PC-9 (cell line): ENCODE results near the gene TIAM2. TPM values are rescaled to one million over a fixed set of nuclear protein-coding genes. Genes with fewer than 3 reads are reported as not detected.

ENCODE experiments used
- BruUV-seq: library from RNA; stranded (reverse); fragments of 400-500 nt; replicated peaks from 2 replicates; lab custom pipeline; 2021; lab: Mats Ljungman, UMichigan
- CTCF ChIA-PET: fragments of 300-600 bp; sonication (Branson Sonifier 250); formaldehyde crosslinking; loops from one replicate; lab custom pipeline; 2022; ENCODE audit warnings: antibody characterized with exemption; lab: Charles Lee
- POLR2A ChIA-PET: fragments of 300-600 bp; sonication (Branson Sonifier 250); formaldehyde crosslinking; loops from one replicate; lab custom pipeline; 2022; ENCODE audit warnings: antibody characterized with exemption; ENCODE audit not compliant: unreplicated experiment; lab: Charles Lee
- DNase-seq, 2 experiments: peaks; one replicate each; pipeline versions ENCODE4 v3.0.0 to v3.0.0-alpha.2; 2015 to 2022; ENCODE audit warnings: mixed read lengths in 1 of 2
- H2AFZ ChIP-seq: fragments of 200-600 bp; sonication (generic); 2 replicates; pipeline ENCODE4 v1.8.1; 2017; ENCODE audit warnings: antibody characterized with exemption
- H3F3A ChIP-seq: fragments of 200-600 bp; sonication (generic); 2 replicates; pipeline ENCODE4 v1.8.1; 2017; ENCODE audit warnings: antibody characterized with exemption, mild to moderate bottlenecking, low read depth; ENCODE audit not compliant: insufficient read depth
- H3K27ac ChIP-seq: fragments of 200-600 bp; sonication (generic); 2 replicates; pipeline ENCODE4 v1.6.1; 2016; ENCODE audit warnings: mixed run types
- H3K27me3 ChIP-seq: fragments of 200-600 bp; sonication (generic); 2 replicates; pipeline ENCODE4 v1.6.1; 2016; ENCODE audit warnings: low read depth, mixed run types; ENCODE audit not compliant: insufficient read depth
- H3K36me3 ChIP-seq: fragments of 200-600 bp; sonication (generic); 2 replicates; pipeline ENCODE4 v1.6.1; 2016; ENCODE audit warnings: low read depth, mixed run types
- H3K4me1 ChIP-seq: fragments of 200-600 bp; sonication (generic); replicated peaks from 2 replicates; pipeline ENCODE4 v1.6.1; 2016; ENCODE audit warnings: mixed run types; ENCODE audit not compliant: insufficient read depth
- H3K4me2 ChIP-seq: fragments of 200-600 bp; sonication (generic); 2 replicates; pipeline ENCODE4 v1.6.1; 2017; ENCODE audit warnings: mixed run types
- H3K4me3 ChIP-seq: fragments of 200-600 bp; sonication (generic); 2 replicates; pipeline ENCODE4 v1.6.1; 2016; ENCODE audit warnings: mixed run types
- H3K79me2 ChIP-seq: fragments of 200-600 bp; sonication (generic); 2 replicates; pipeline ENCODE4 v1.6.1; 2017; ENCODE audit warnings: low read depth, mixed run types
- H3K9me2 ChIP-seq: fragments of 200-600 bp; sonication (generic); 2 replicates; pipeline ENCODE4 v1.8.1; 2017; ENCODE audit warnings: mild to moderate bottlenecking; ENCODE audit not compliant: insufficient read depth
- H3K9me3 ChIP-seq: fragments of 200-600 bp; sonication (generic); 2 replicates; pipeline ENCODE4 v1.8.1; 2016; ENCODE audit warnings: low read depth; ENCODE audit not compliant: insufficient read depth
- H4K20me1 ChIP-seq: fragments of 200-600 bp; sonication (generic); 2 replicates; pipeline ENCODE4 v1.8.1; 2017; ENCODE audit not compliant: insufficient read depth
- CTCF ChIP-seq: fragments of 200-600 bp; sonication (generic); conservative IDR thresholded peaks from 2 replicates; pipeline ENCODE4 v1.6.1; 2017; ENCODE audit warnings: mixed run types, antibody characterized with exemption, mild to moderate bottlenecking, moderate library complexity
- EZH2 ChIP-seq: fragments of 200-600 bp; sonication (generic); IDR thresholded peaks from 2 replicates; pipeline ENCODE4 v1.8.0; 2017; ENCODE audit warnings: antibody characterized with exemption, low read depth
- intact Hi-C: fragments of 100-400 bp; cut with micrococcal nuclease; formaldehyde crosslinking; loops from one replicate; pipeline ENCODE4 v1.10.0; 2022; ENCODE audit not compliant: unreplicated experiment
- total RNA-seq: library from RNA; stranded (reverse); gene quantifications from 2 replicates; pipeline ENCODE4 v1.2.3, GENCODE V29; 2021

Gene TIAM2
- total RNA-seq, 1 experiment from 2014 or later = 11.4 TPM

- Histone ChIP-seq H3K79me2 (no peaks in the 10 kb centered on the region), H3K4me2 (no peak overlapping the region), H3K9me2 (no peaks in the 10 kb centered on the region), H3K4me3 (no peak overlapping the region), H3K36me3 (no peaks in the 10 kb centered on the region), H3K4me1 (peaks cover 60% of the 10 kb centered on the region), H2AFZ (no peak overlapping the region), H3K27ac (no peak overlapping the region), H3K9me3 (no peaks in the 10 kb centered on the region), H3F3A (peaks cover 32% of the 10 kb centered on the region), H4K20me1 (no peaks in the 10 kb centered on the region), H3K27me3 (no peaks in the 10 kb centered on the region)
- CTCF ChIA-PET = no interaction called here
- TF ChIP-seq EZH2 (no peak), CTCF (no peak)
- no peak for DNase-seq
- POLR2A ChIA-PET = no interaction called here
- intact Hi-C loops = no loop called here
- BruUV-seq = no TSS peak
Measured at GRCh38 chr6:155152211-155153076, 157.3 kb downstream of the TIAM2 start.

- Histone ChIP-seq H3K4me3 (peak overlapping the region; percentile 0; the same call in 1 of the 2 replicates), H3K36me3 (no peaks in the 10 kb centered on the region), H3K4me1 (peaks cover 61% of the 10 kb centered on the region), H3F3A (peaks cover 22% of the 10 kb centered on the region), H3K9me3 (no peaks in the 10 kb centered on the region), H3K79me2 (no peaks in the 10 kb centered on the region), H4K20me1 (no peaks in the 10 kb centered on the region), H2AFZ (no peak overlapping the region), H3K27me3 (no peaks in the 10 kb centered on the region), H3K9me2 (no peaks in the 10 kb centered on the region), H3K4me2 (peak overlapping the region; percentile 56), H3K27ac (peak overlapping the region; percentile 58)
- ChIA-PET POLR2A (interaction anchor here (0.7 to 1.0 kb wide), 2 partner anchors 9 to 17 kb away, joined by 3 to 7 read pairs; no protein-coding TSS in a partner anchor), CTCF (interaction anchor here (0.7 kb wide), 1 partner anchor 38 kb away, joined by 16 read pairs; no protein-coding TSS in a partner anchor)
- BruUV-seq = TSS peak; percentile 51
- TF ChIP-seq CTCF (no peak), EZH2 (no peak)
- peak; percentile 32 to 86 for DNase-seq
- intact Hi-C loops = no loop called here
Measured at GRCh38 chr6:155154158-155154830, 159.2 kb downstream of the TIAM2 start.

GRCh38 chr6:155155787-155156447 lies 160.8 kb downstream of the TIAM2 start:
- Histone ChIP-seq H3K9me3 (peaks cover 7% of the 10 kb centered on the region; the same call in 1 of the 2 replicates), H3K4me1 (peaks cover 60% of the 10 kb centered on the region), H3K27me3 (no peaks in the 10 kb centered on the region), H3K79me2 (no peaks in the 10 kb centered on the region), H3K9me2 (no peaks in the 10 kb centered on the region), H3K36me3 (no peaks in the 10 kb centered on the region), H3K4me2 (no peak overlapping the region), H3F3A (peaks cover 22% of the 10 kb centered on the region), H3K27ac (no peak overlapping the region), H4K20me1 (no peaks in the 10 kb centered on the region), H2AFZ (no peak overlapping the region), H3K4me3 (no peak overlapping the region)
- POLR2A ChIA-PET = interaction anchor here (0.7 kb wide), 1 partner anchor 50 kb away, joined by 5 read pairs; no protein-coding TSS in a partner anchor
- peak in 1 of 2 experiments; percentile 41 for DNase-seq
- CTCF ChIA-PET = no interaction called here
- intact Hi-C loops = loop anchor here (2.0 kb wide), 1 partner anchor 29 kb away; no protein-coding TSS in a partner anchor
- BruUV-seq = no TSS peak
- TF ChIP-seq EZH2 = no peak
- TF ChIP-seq CTCF = no peak
